Natural killer cell (primary cell): ENCODE measurements around the gene RFC5. TPM values are rescaled to one million over a fixed set of nuclear protein-coding genes. Genes with fewer than 3 reads are reported as not detected.

Experiments used
- ATAC-seq, 3 donors: fragments of 150-1000 bp in 2 of 3; fragments of 200-7000 bp in 1 of 3; cut with Tn5 transposase; 1 replicate in 1 of 3; 2 replicates in 2 of 3; pipeline ENCODE4 v1.10.0; 2021; ENCODE audit warnings: mild to moderate bottlenecking in 2 of 3, moderate library complexity in 2 of 3
- DNase-seq, 2 donors: peaks; one replicate each; pipeline versions ENCODE4 v3.0.0 to v3.0.0-alpha.2; 2013 to 2021; ENCODE audit warnings: mixed read lengths in 1 of 2
- H3K27ac ChIP-seq: one replicate; pipeline ENCODE4 v1.5.1; 2013; ENCODE audit warnings: mild to moderate bottlenecking, low read length
- H3K27me3 ChIP-seq: one replicate; pipeline ENCODE4 v1.6.1; 2013; ENCODE audit warnings: low read length; ENCODE audit not compliant: control insufficient read depth, insufficient read depth
- H3K36me3 ChIP-seq: one replicate; pipeline ENCODE4 v1.6.1; 2013; ENCODE audit warnings: low read length; ENCODE audit not compliant: control insufficient read depth, insufficient read depth
- H3K4me1 ChIP-seq: one replicate; pipeline ENCODE4 v1.6.1; 2013; ENCODE audit warnings: low read length; ENCODE audit not compliant: control insufficient read depth, insufficient read depth
- H3K4me3 ChIP-seq: one replicate; pipeline ENCODE4 v1.5.1; 2013; ENCODE audit warnings: low read length
- H3K9me3 ChIP-seq: one replicate; pipeline ENCODE4 v1.6.1; 2013; ENCODE audit warnings: low read length; ENCODE audit not compliant: control insufficient read depth, insufficient read depth
- H3K27ac Mint-ChIP-seq, 2 donors: one replicate each; pipeline ENCODE4 v1.8.0; 2022; ENCODE audit warnings: mild to moderate bottlenecking in 2 of 2, mixed read lengths in 2 of 2, moderate library complexity in 1 of 2
- H3K27me3 Mint-ChIP-seq, 2 donors: one replicate each; pipeline ENCODE4 v1.8.0; 2022; ENCODE audit warnings: low read depth in 2 of 2, mixed read lengths in 2 of 2
- H3K36me3 Mint-ChIP-seq: one replicate; pipeline ENCODE4 v1.8.0; 2022; ENCODE audit warnings: mixed read lengths
- H3K4me1 Mint-ChIP-seq, 2 donors: one replicate each; pipeline ENCODE4 v1.8.0; 2022; ENCODE audit warnings: mixed read lengths in 2 of 2
- H3K4me3 Mint-ChIP-seq: one replicate; pipeline ENCODE4 v1.8.0; 2022; ENCODE audit warnings: mild to moderate bottlenecking, moderate library complexity, mixed read lengths
- H3K9me3 Mint-ChIP-seq, 2 donors: one replicate each; pipeline ENCODE4 v1.8.0; 2022; ENCODE audit warnings: mixed read lengths in 2 of 2
- WGBS: methylation state at CpG from one replicate; pipeline ENCODE4 v1.1.7; 2013; ENCODE audit warnings: missing lambda C conversion rate; ENCODE audit not compliant: insufficient coverage; 5-methylcytosine and 5-hydroxymethylcytosine counted together
- intact Hi-C: fragments of 100-400 bp; cut with micrococcal nuclease; formaldehyde crosslinking; loops from one replicate; pipeline ENCODE4 v1.14.2; 2022
- total RNA-seq, 4 donors: library from RNA; stranded (reverse); fragments of 120-200 nt in 1 of 4; gene quantifications; one replicate each; pipeline versions ENCODE4 v1.2.3 to v1.2.4, GENCODE V29; 2013 to 2022
- TF ChIP-seq, protein P1 (sequence below): fragments of 200-600 bp; IDR thresholded peaks from one replicate; pipeline ENCODE4 v1.8.0; 2022; ENCODE audit warnings: antibody characterized with exemption

Gene RFC5
- total RNA-seq, 3 donors from 2014 or later (not counting 1 experiment from before 2014, with no cell fraction given): 11.9 to 19.6 (median 15.8) TPM

DNA sequence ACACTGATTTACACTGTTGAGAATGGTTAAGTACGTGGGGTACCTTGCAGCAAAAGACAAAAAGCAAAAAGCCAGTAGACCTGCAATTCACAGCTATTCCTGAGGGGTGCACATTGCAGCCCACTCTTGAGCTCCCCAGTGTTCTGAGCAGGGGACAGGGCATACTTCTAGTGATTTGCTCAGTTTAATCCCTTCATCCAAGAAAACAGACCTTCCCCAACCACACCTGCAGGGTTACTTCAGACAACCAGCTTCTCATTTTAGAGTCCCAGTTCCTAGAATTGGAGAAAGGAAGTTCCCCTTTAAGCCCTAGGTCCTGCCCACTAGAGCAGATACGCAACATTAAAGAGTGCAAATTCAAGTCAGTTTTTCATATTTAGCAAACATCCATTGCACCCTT lies 48.1 kb downstream of the RFC5 start:
- H3K27me3 Mint-ChIP-seq: peaks cover 18 to 43% of the 10 kb centered on the region in 2 donors
- no peaks in the 10 kb centered on the region for H3K9me3 Mint-ChIP-seq
- H3K36me3 Mint-ChIP-seq: no peaks in the 10 kb centered on the region

DNA sequence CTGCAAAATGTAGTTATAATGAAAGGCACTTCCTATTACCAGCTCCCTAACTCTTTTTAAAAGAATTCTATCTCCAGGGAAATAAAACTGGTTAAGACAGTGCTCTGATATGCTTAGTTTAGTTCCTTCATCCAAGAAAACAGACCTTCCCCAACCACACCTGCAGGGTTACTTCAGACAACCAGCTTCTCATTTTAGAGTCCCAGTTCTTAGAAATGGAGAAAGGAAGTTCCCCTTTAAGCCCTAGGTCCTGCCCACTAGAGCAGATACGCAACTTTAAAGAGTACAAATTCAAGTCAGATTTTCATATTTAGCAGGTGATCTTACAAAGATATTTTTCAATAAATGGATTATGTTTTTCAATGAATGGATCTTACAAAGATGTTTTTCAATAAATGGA lies 48.9 kb downstream of the RFC5 start:
- Histone ChIP-seq H3K4me1 (peaks cover 16% of the 10 kb centered on the region), H3K27me3 (no peaks in the 10 kb centered on the region), H3K9me3 (no peaks in the 10 kb centered on the region), H3K36me3 (no peaks in the 10 kb centered on the region), H3K27ac (no peak overlapping the region), H3K4me3 (no peak overlapping the region)
- intact Hi-C loops: no loop called here
- H3K27me3 Mint-ChIP-seq: peaks cover 18 to 43% of the 10 kb centered on the region in 2 donors
- H3K9me3 Mint-ChIP-seq: no peaks in the 10 kb centered on the region
- TF ChIP-seq, protein P1, sequence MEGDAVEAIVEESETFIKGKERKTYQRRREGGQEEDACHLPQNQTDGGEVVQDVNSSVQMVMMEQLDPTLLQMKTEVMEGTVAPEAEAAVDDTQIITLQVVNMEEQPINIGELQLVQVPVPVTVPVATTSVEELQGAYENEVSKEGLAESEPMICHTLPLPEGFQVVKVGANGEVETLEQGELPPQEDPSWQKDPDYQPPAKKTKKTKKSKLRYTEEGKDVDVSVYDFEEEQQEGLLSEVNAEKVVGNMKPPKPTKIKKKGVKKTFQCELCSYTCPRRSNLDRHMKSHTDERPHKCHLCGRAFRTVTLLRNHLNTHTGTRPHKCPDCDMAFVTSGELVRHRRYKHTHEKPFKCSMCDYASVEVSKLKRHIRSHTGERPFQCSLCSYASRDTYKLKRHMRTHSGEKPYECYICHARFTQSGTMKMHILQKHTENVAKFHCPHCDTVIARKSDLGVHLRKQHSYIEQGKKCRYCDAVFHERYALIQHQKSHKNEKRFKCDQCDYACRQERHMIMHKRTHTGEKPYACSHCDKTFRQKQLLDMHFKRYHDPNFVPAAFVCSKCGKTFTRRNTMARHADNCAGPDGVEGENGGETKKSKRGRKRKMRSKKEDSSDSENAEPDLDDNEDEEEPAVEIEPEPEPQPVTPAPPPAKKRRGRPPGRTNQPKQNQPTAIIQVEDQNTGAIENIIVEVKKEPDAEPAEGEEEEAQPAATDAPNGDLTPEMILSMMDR: no peak
- H3K4me3 Mint-ChIP-seq: no peak overlapping the region
- ATAC-seq (no peak), DNase-seq (no peak)
- WGBS: no CpG with 5 or more reads among the region's 1 CpG
- peaks cover 21 to 32% of the 10 kb centered on the region in 2 donors for H3K4me1 Mint-ChIP-seq
- H3K27ac Mint-ChIP-seq: no peak overlapping the region
- no peaks in the 10 kb centered on the region for H3K36me3 Mint-ChIP-seq

More for the DNA sequence above, 48.1 kb downstream of the RFC5 start:
- peaks cover 24% of the 10 kb centered on the region for H3K4me1 ChIP-seq
- ATAC-seq (peak in 2 of 3 donors; percentile 16 to 32), DNase-seq (peak in 1 of 2 donors; percentile 55)
- intact Hi-C loops: loop anchor here (5.0 kb wide), 1 partner anchor 58 kb away; no protein-coding TSS in a partner anchor
- no peaks in the 10 kb centered on the region for H3K9me3 ChIP-seq
- no peak overlapping the region for H3K27ac ChIP-seq
- H3K4me1 Mint-ChIP-seq: peaks cover 29 to 39% of the 10 kb centered on the region in 2 donors
- no peak overlapping the region for H3K4me3 ChIP-seq
- no peak overlapping the region for H3K27ac Mint-ChIP-seq
- 19% methylated on average over 2 of the region's 2 CpGs for WGBS
- TF ChIP-seq, protein P1: no peak
- peak overlapping the region; percentile 45 for H3K4me3 Mint-ChIP-seq
- H3K36me3 ChIP-seq: no peaks in the 10 kb centered on the region
- H3K27me3 ChIP-seq: no peaks in the 10 kb centered on the region

DNA sequence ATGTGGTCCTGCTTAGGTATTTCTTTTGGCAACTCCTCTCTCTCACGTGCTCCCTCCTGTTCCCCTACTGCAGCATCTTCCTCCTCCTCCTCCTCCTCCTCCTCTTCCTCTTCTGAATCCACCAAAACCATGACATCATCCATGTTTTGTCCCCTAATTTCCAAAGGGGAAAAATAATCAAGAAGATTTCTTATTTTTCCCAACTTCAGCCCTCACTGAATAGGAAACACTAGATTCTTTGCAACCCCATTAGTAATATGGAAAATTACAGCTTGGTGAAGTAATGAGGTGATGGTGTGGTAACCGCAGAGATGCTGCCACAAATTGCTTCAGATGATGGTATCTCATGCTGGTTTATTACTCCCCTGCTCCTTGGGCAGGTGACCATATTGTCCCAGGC lies 51.9 kb downstream of the RFC5 start:
- WGBS: 81% methylated on average over 2 of the region's 2 CpGs
- no peak for DNase-seq
- H3K27me3 Mint-ChIP-seq: peaks cover 21 to 43% of the 10 kb centered on the region in 2 donors
- no peaks in the 10 kb centered on the region for H3K36me3 Mint-ChIP-seq
- no peak for ATAC-seq
- intact Hi-C loops: no loop called here
- H3K27ac Mint-ChIP-seq: no peak overlapping the region
- no peaks in the 10 kb centered on the region for H3K36me3 ChIP-seq
- no peaks in the 10 kb centered on the region for H3K9me3 Mint-ChIP-seq
- H3K4me1 ChIP-seq: no peaks in the 10 kb centered on the region
- H3K27ac ChIP-seq: no peak overlapping the region
- peaks cover 9 to 14% of the 10 kb centered on the region in 2 donors for H3K4me1 Mint-ChIP-seq
- no peak overlapping the region for H3K4me3 ChIP-seq
- H3K4me3 Mint-ChIP-seq: no peak overlapping the region
- no peaks in the 10 kb centered on the region for H3K9me3 ChIP-seq
- TF ChIP-seq, protein P1: no peak
- no peaks in the 10 kb centered on the region for H3K27me3 ChIP-seq

DNA sequence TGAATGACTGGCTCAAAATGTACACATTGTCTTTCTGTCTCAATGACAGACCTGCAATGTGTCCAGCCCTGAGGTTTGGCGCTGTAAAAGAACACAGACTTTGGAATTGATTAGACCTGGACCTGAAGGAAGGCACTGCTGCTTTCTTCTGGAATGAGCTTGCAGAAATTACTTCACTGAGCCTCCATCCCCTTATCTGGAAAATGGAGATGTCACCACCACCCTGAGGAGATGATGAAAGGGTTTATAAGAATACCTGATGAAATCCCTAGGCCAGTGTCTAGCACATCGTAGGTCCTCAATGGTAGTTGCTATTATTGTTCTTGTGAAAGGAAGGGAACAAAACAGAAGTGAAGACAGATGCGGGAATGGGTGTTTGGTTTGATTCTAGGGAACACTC lies 54.1 kb downstream of the RFC5 start:
- Histone ChIP-seq H3K4me1 (no peaks in the 10 kb centered on the region), H3K4me3 (no peak overlapping the region), H3K27ac (no peak overlapping the region), H3K36me3 (no peaks in the 10 kb centered on the region), H3K9me3 (no peaks in the 10 kb centered on the region), H3K27me3 (no peaks in the 10 kb centered on the region)
- H3K9me3 Mint-ChIP-seq: no peaks in the 10 kb centered on the region
- peaks cover 0 to 1% of the 10 kb centered on the region in 2 donors for H3K4me1 Mint-ChIP-seq
- DNase-seq: no peak
- 91% methylated on average over 3 of the region's 3 CpGs for WGBS
- H3K27me3 Mint-ChIP-seq: peaks cover 18 to 27% of the 10 kb centered on the region in 2 donors
- no peaks in the 10 kb centered on the region for H3K36me3 Mint-ChIP-seq
- H3K27ac Mint-ChIP-seq: no peak overlapping the region
- intact Hi-C loops: no loop called here
- TF ChIP-seq, protein P1: no peak
- no peak overlapping the region for H3K4me3 Mint-ChIP-seq
- ATAC-seq: no peak
